ENCODE results near the gene RAB20.

DNA sequence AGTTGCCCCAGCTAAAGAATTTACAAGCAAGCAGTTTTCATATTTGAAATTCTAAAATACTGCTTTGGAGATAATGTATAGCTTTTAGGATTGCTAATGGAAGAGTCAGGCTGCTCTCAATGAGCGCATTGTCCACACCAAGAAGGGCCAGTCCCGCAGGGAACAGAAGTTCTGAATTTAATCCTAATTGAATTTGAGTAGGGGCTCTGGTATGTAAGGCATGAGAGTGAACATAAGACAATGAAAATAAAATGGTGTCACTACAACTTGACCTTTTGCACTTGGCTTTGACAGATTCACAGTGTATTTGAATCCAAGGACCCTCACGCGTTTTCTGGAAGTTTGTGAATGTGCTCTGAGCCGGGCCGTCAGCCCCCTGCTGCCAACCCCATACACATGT, 32.6 kb downstream of the RAB20 start:
- TF ChIP-seq EZH2 (IDR thresholded peaks at IDR 0.05; ENCODE audit: borderline replicate concordance, low read depth, low read length) (no peak), CTCF (IDR thresholded peaks at IDR 0.05 in 2 of 3, conservative IDR thresholded peaks at IDR 0.05 in 1 of 3; ENCODE audit: insufficient read depth in 2 of 3, low read depth in 1 of 3, low read length in 3 of 3) (no peak), NR1H2 (CRISPR knock-in tag; IDR thresholded peaks at IDR 0.05) (no peak), EP300 (IDR thresholded peaks at IDR 0.05; ENCODE audit: low read length) (no peak)
- TF ChIP-seq, protein P1, sequence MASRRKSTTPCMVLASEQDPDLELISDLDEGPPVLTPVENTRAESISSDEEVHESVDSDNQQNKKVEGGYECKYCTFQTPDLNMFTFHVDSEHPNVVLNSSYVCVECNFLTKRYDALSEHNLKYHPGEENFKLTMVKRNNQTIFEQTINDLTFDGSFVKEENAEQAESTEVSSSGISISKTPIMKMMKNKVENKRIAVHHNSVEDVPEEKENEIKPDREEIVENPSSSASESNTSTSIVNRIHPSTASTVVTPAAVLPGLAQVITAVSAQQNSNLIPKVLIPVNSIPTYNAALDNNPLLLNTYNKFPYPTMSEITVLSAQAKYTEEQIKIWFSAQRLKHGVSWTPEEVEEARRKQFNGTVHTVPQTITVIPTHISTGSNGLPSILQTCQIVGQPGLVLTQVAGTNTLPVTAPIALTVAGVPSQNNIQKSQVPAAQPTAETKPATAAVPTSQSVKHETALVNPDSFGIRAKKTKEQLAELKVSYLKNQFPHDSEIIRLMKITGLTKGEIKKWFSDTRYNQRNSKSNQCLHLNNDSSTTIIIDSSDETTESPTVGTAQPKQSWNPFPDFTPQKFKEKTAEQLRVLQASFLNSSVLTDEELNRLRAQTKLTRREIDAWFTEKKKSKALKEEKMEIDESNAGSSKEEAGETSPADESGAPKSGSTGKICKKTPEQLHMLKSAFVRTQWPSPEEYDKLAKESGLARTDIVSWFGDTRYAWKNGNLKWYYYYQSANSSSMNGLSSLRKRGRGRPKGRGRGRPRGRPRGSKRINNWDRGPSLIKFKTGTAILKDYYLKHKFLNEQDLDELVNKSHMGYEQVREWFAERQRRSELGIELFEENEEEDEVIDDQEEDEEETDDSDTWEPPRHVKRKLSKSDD (conservative IDR thresholded peaks at IDR 0.05; ENCODE audit: low read length), result no peak
